ENCODE results near the gene KRTAP10-7. TPM values are rescaled to one million over a fixed set of nuclear protein-coding genes. Genes with fewer than 3 reads are reported as not detected.

KRTAP10-7 gene
- total and polyA plus RNA-seq, 2 donors (not counting 1 experiment from before 2014, with no cell fraction given): not detected

- Histone ChIP-seq H3K4me1 (ENCODE audit: control insufficient read depth, extremely low read depth, insufficient read depth, low read length) (no peaks in the 10 kb centered on the region), H3K27ac (ENCODE audit: insufficient read depth, low read length) (no peak overlapping the region), H3K79me2 (ENCODE audit: control insufficient read depth, insufficient read depth, low read length) (no peaks in the 10 kb centered on the region), H3K36me3 (ENCODE audit: control insufficient read depth, insufficient read depth, low read length) (no peaks in the 10 kb centered on the region), H3K4me2 (ENCODE audit: extremely low read depth, insufficient read depth, low read length) (no peak overlapping the region), H3K4me3 (replicated peaks in 1 of 4; ENCODE audit: control extremely low read depth in 1 of 4, insufficient read depth in 1 of 4, low read depth in 3 of 4, low read length in 4 of 4) (no peak overlapping the region), H3K9me3 (ENCODE audit: control insufficient read depth, insufficient read depth, low read depth, low read length) (no peaks in the 10 kb centered on the region), H2AFZ (ENCODE audit: low read length) (no peak overlapping the region), H3K27me3 (ENCODE audit: control insufficient read depth, insufficient read depth, low read length) (peaks cover 4% of the 10 kb centered on the region), H3K9ac (ENCODE audit: insufficient read depth, low read length) (no peak overlapping the region), H4K20me1 (ENCODE audit: control insufficient read depth, extremely low read depth, insufficient read depth, low read length) (no peaks in the 10 kb centered on the region)
- TF ChIP-seq EZH2 (IDR thresholded peaks at IDR 0.05; ENCODE audit: low read length, missing control alignments): no peak
- TF ChIP-seq CTCF (conservative IDR thresholded peaks at IDR 0.05 in 1 of 2, IDR thresholded peaks at IDR 0.05 in 1 of 2; ENCODE audit: low read depth in 1 of 2, low read length in 2 of 2): no peak
- no peak for DNase-seq (ENCODE audit: low read depth in 2 of 2)
Measured at GRCh38 chr21:44595524-44595923, 4.9 kb upstream of the KRTAP10-7 start.

GRCh38 chr21:44596068-44596725 is 4.2 kb upstream of the KRTAP10-7 start:
- Histone ChIP-seq H3K4me2 (ENCODE audit: extremely low read depth, insufficient read depth, low read length) (no peak overlapping the region), H3K4me1 (ENCODE audit: control insufficient read depth, extremely low read depth, insufficient read depth, low read length) (no peaks in the 10 kb centered on the region), H3K79me2 (ENCODE audit: control insufficient read depth, insufficient read depth, low read length) (no peaks in the 10 kb centered on the region), H3K9me3 (ENCODE audit: control insufficient read depth, insufficient read depth, low read depth, low read length) (no peaks in the 10 kb centered on the region), H4K20me1 (ENCODE audit: control insufficient read depth, extremely low read depth, insufficient read depth, low read length) (no peaks in the 10 kb centered on the region), H3K27ac (ENCODE audit: insufficient read depth, low read length) (no peak overlapping the region), H3K27me3 (ENCODE audit: control insufficient read depth, insufficient read depth, low read length) (peaks cover 4% of the 10 kb centered on the region), H3K4me3 (replicated peaks in 1 of 4; ENCODE audit: control extremely low read depth in 1 of 4, insufficient read depth in 1 of 4, low read depth in 3 of 4, low read length in 4 of 4) (no peak overlapping the region), H2AFZ (ENCODE audit: low read length) (no peak overlapping the region), H3K9ac (ENCODE audit: insufficient read depth, low read length) (no peak overlapping the region), H3K36me3 (ENCODE audit: control insufficient read depth, insufficient read depth, low read length) (no peaks in the 10 kb centered on the region)
- no peak for TF ChIP-seq EZH2 (IDR thresholded peaks at IDR 0.05; ENCODE audit: low read length, missing control alignments)
- no peak for TF ChIP-seq CTCF (conservative IDR thresholded peaks at IDR 0.05 in 1 of 2, IDR thresholded peaks at IDR 0.05 in 1 of 2; ENCODE audit: low read depth in 1 of 2, low read length in 2 of 2)
- DNase-seq (ENCODE audit: low read depth in 2 of 2): peak in 1 of 2 donors; percentile 42

GRCh38 chr21:44598061-44598460 is 2.3 kb upstream of the KRTAP10-7 start:
- H4K20me1 ChIP-seq (ENCODE audit: control insufficient read depth, extremely low read depth, insufficient read depth, low read length): no peaks in the 10 kb centered on the region
- no peaks in the 10 kb centered on the region for H3K4me1 ChIP-seq (ENCODE audit: control insufficient read depth, extremely low read depth, insufficient read depth, low read length)
- H3K4me2 ChIP-seq (ENCODE audit: extremely low read depth, insufficient read depth, low read length): no peak overlapping the region
- H2AFZ ChIP-seq (ENCODE audit: low read length): no peak overlapping the region
- no peak overlapping the region for H3K9ac ChIP-seq (ENCODE audit: insufficient read depth, low read length)
- no peak for TF ChIP-seq EZH2 (IDR thresholded peaks at IDR 0.05; ENCODE audit: low read length, missing control alignments)
- TF ChIP-seq CTCF (conservative IDR thresholded peaks at IDR 0.05 in 1 of 2, IDR thresholded peaks at IDR 0.05 in 1 of 2; ENCODE audit: low read depth in 1 of 2, low read length in 2 of 2): no peak
- no peaks in the 10 kb centered on the region for H3K79me2 ChIP-seq (ENCODE audit: control insufficient read depth, insufficient read depth, low read length)
- no peaks in the 10 kb centered on the region for H3K9me3 ChIP-seq (ENCODE audit: control insufficient read depth, insufficient read depth, low read depth, low read length)
- H3K36me3 ChIP-seq (ENCODE audit: control insufficient read depth, insufficient read depth, low read length): no peaks in the 10 kb centered on the region
- peaks cover under 1% of the 10 kb centered on the region for H3K27me3 ChIP-seq (ENCODE audit: control insufficient read depth, insufficient read depth, low read length)
- H3K27ac ChIP-seq (ENCODE audit: insufficient read depth, low read length): no peak overlapping the region
- H3K4me3 ChIP-seq (replicated peaks in 1 of 4; ENCODE audit: control extremely low read depth in 1 of 4, insufficient read depth in 1 of 4, low read depth in 3 of 4, low read length in 4 of 4): no peak overlapping the region
- DNase-seq (ENCODE audit: low read depth in 2 of 2): peak in 1 of 2 donors; percentile 4
